Stimulated activated CD4-positive, alpha-beta T cell treated with anti-CD3 and anti-CD28 coated beads, Interleukin-2, amount 100 ng/mL, for 48 hours (primary cell): ENCODE results near the gene CAPZA1.
"Not testable (repeated sequence)": the region's sequence is repeated elsewhere in the genome, so short reads cannot be mapped to it uniquely, and the experiment has no call there.

Experiments used
- DNase-seq, 2 donors: peaks; one replicate each; pipeline ENCODE4 v3.0.0-alpha.2; 2020

CAPZA1 gene

GRCh38 chr1:112619518-112620376, at the start of gene CAPZA1:
Gene CAPZA1 (plus strand): TSS chr1:112619832. CDS start chr1:112619845, 13 bp downstream.
- peak; percentile 79 to 88 for DNase-seq

- DNase-seq, result no peak
These were observed 44.4 kb upstream of the CAPZA1 start for GRCh38 chr1:112575154-112575804.

GRCh38 chr1:112576240-112576639, 43.4 kb upstream of the CAPZA1 start:
- no peak for DNase-seq

GRCh38 chr1:112579801-112580510, 39.7 kb upstream of the CAPZA1 start:
- no peak for DNase-seq

GRCh38 chr1:112581586-112582192, 37.9 kb upstream of the CAPZA1 start:
- DNase-seq, result no peak

GRCh38 chr1:112583366-112583765, 36.3 kb upstream of the CAPZA1 start:
- no peak for DNase-seq

GRCh38 chr1:112589766-112590165, 29.9 kb upstream of the CAPZA1 start:
- no peak for DNase-seq

GRCh38 chr1:112594208-112594876, 25.3 kb upstream of the CAPZA1 start:
- no peak for DNase-seq

GRCh38 chr1:112599477-112599876, 20.2 kb upstream of the CAPZA1 start:
- no peak for DNase-seq

GRCh38 chr1:112603012-112603411, 16.6 kb upstream of the CAPZA1 start:
- no peak for DNase-seq

GRCh38 chr1:112603541-112603940, 16.1 kb upstream of the CAPZA1 start:
- no peak for DNase-seq

- no peak for DNase-seq
These were observed 13.9 kb upstream of the CAPZA1 start for GRCh38 chr1:112605633-112606327.

GRCh38 chr1:112614460-112615065, 5.1 kb upstream of the CAPZA1 start:
- no peak for DNase-seq

GRCh38 chr1:112618114-112618720, 1.4 kb upstream of the CAPZA1 start:
- no peak for DNase-seq

- peak; percentile 47 to 54 for DNase-seq
These were observed 713 bp upstream of the CAPZA1 start, which contains the start of gene ST7L for GRCh38 chr1:112618721-112619517. Gene ST7L (minus strand): TSS chr1:112619141. CDS start chr1:112619113, 28 bp downstream.

GRCh38 chr1:112620377-112620695, 704 bp downstream of the CAPZA1 start:
- DNase-seq, result no peak

- not testable (repeated sequence) for DNase-seq
These were observed 4.9 kb downstream of the CAPZA1 start for GRCh38 chr1:112624493-112624892.

- no peak for DNase-seq
These were observed 6.1 kb downstream of the CAPZA1 start for GRCh38 chr1:112625696-112626095.

- DNase-seq, result no peak
These were observed 6.6 kb downstream of the CAPZA1 start for GRCh38 chr1:112626193-112626592.

GRCh38 chr1:112626887-112627286, 7.3 kb downstream of the CAPZA1 start:
- DNase-seq, result no peak
